ENCODE results near the gene FAM81A. TPM values are rescaled to one million over a fixed set of nuclear protein-coding genes. Genes with fewer than 3 reads are reported as not detected.
A peak's percentile ranks its signal among the peaks of the same experiment; 100 is the strongest.
"Not testable (repeated sequence)": the region's sequence is repeated elsewhere in the genome, so short reads cannot be mapped to it uniquely, and the experiment has no call there.

Gene FAM81A
- total RNA-seq, 1 experiment from 2014 or later, result 2.0 TPM

DNA sequence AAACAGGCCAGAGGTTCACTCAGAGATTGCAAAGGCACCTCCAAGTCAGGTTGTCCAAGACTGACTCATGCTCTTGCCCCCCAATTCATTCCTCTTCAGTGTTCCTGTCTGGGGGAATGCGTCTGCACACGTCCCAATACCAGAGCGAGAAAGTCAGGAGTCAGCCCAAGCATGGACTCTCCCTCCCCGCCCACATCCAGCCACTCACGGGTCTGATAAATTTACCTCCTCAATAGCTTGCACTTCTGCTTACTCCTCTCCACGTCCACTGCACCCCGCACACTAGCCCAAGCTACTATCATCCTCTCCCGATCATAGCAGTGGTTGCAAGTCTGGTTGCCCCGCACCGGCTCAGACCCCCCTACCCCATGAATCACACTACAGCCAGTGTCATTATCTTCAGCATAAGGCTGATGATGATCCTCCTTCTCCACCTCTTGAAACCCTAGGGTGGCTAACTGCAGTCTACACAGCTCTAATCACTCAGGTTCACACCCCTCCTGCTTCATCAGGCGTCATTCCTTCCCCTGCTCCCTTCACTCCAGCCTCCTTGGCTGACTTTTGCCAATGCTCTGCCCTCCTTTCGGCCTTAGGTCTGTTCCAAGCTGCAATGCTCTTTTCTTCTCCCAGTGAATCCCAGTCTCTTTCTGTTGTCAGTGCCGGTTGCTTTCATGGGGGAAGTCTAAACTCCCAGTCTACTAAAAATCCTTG lies 37.7 kb upstream of the FAM81A start:
- TF ChIP-seq SOX15 (CRISPR knock-in tag; IDR thresholded peaks at IDR 0.05), result no peak
- no peak for TF ChIP-seq GRHL2 (CRISPR knock-in tag; IDR thresholded peaks at IDR 0.05; ENCODE audit: insufficient replicate concordance, severe bottlenecking)

DNA sequence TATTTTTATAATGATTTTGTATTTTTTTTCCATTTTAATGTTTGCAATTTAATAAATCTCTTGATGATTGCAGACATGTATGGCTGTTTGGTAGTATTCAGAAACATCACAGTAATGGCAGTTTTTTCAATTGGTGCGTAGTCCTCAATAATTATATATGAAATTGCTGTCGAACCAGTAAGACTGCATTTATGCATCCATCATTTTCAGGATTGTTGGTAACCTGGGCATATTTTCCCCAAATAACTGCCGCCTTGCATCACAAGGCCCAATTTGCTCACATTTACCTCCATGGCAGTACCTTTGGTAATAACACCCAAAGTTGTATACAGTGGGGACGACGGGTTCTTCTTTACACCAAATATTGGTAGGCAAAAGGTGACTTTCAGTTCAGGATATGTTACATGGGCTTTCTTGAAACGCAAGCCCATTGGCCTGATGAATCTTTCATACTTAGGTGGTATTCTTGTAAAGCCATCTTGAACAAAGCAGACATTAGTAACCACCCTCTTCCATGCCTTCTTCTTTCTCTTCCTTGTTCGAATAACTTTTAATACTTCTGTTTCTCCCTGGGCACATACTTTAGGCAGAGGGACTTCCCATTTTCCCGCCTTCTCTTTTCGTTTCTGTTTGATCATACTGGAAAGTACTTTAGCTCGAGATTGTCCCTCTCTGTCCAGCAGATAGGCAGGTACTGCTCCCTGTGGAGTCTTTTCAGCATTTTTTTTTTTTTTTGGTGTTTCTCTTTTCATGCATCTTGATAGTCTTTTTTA lies 36.7 kb upstream of the FAM81A start:
- H3K4me3 Mint-ChIP-seq; H3K9me3 Mint-ChIP-seq; ATAC-seq; DNase-seq (ENCODE audit: low spot score); H3K36me3 Mint-ChIP-seq; H3K27ac Mint-ChIP-seq: not testable (repeated sequence)
- H3K27me3 Mint-ChIP-seq (ENCODE audit: low read depth), result peaks cover 87% of the 10 kb centered on the region
- CTCF ChIA-PET, result interaction anchor here (2.0 kb wide), 1 partner anchor 154 kb away, joined by 14 read pairs; no protein-coding TSS in a partner anchor
- POLR2A ChIA-PET, result interaction anchor here (0.7 to 1.0 kb wide), 2 partner anchors 28 to 253 kb away, joined by 4 to 5 read pairs; partner anchors contain the start of gene MYO1E
- H3K4me1 Mint-ChIP-seq, result peaks cover 42% of the 10 kb centered on the region

More for the DNA sequence above, 37.7 kb upstream of the FAM81A start:
- no peaks in the 10 kb centered on the region for H3K36me3 Mint-ChIP-seq
- peak; percentile 32; the same call in 1 of the 2 replicates for ATAC-seq
- peaks cover 79% of the 10 kb centered on the region for H3K27me3 Mint-ChIP-seq (ENCODE audit: low read depth)
- no peak for DNase-seq (ENCODE audit: low spot score)
- H3K9me3 Mint-ChIP-seq, result no peaks in the 10 kb centered on the region
- CTCF ChIA-PET, result interaction anchor here (1.3 to 1.9 kb wide), 2 partner anchors 21 to 129 kb away, joined by 3 to 6 read pairs; no protein-coding TSS in a partner anchor
- H3K4me3 Mint-ChIP-seq, result no peak overlapping the region
- POLR2A ChIA-PET, result interaction anchor here (1.1 kb wide), 1 partner anchor 27 kb away, joined by 4 read pairs; the partner anchor contains the start of gene MYO1E
- no peak overlapping the region for H3K27ac Mint-ChIP-seq
- H3K4me1 Mint-ChIP-seq, result peaks cover 38% of the 10 kb centered on the region

- H3K36me3 Mint-ChIP-seq, result no peaks in the 10 kb centered on the region
- ATAC-seq (peak; percentile 72), DNase-seq (ENCODE audit: low spot score) (no peak)
- H3K27ac Mint-ChIP-seq, result no peak overlapping the region
- peaks cover 88% of the 10 kb centered on the region for H3K27me3 Mint-ChIP-seq (ENCODE audit: low read depth)
- ChIA-PET POLR2A (interaction anchor here (0.7 to 1.0 kb wide), 2 partner anchors 29 to 254 kb away, joined by 4 to 5 read pairs; partner anchors contain the start of gene MYO1E), CTCF (interaction anchor here (1.3 to 2.0 kb wide), 2 partner anchors 127 to 155 kb away, joined by 5 to 14 read pairs; no protein-coding TSS in a partner anchor)
- H3K4me1 Mint-ChIP-seq, result peaks cover 42% of the 10 kb centered on the region
- TF ChIP-seq HMGA2 (CRISPR knock-in tag; IDR thresholded peaks at IDR 0.05) (no peak), ZNF512 (CRISPR knock-in tag; IDR thresholded peaks at IDR 0.05; ENCODE audit: borderline replicate concordance) (no peak)
- TF ChIP-seq, protein P1, sequence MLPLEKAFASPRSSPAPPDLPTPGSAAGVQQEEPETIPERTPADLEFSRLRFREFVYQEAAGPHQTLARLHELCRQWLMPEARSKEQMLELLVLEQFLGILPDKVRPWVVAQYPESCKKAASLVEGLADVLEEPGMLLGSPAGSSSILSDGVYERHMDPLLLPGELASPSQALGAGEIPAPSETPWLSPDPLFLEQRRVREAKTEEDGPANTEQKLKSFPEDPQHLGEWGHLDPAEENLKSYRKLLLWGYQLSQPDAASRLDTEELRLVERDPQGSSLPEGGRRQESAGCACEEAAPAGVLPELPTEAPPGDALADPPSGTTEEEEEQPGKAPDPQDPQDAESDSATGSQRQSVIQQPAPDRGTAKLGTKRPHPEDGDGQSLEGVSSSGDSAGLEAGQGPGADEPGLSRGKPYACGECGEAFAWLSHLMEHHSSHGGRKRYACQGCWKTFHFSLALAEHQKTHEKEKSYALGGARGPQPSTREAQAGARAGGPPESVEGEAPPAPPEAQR (CRISPR knock-in tag; IDR thresholded peaks at IDR 0.05), result no peak
- H3K4me3 Mint-ChIP-seq, result 0 out of 2 replicates have a peak overlapping the region, but pooled peaks have one; percentile 26
- H3K9me3 Mint-ChIP-seq, result no peaks in the 10 kb centered on the region
Observed at GRCh38 chr15:59401824-59402569, 36.0 kb upstream of the FAM81A start.

DNA sequence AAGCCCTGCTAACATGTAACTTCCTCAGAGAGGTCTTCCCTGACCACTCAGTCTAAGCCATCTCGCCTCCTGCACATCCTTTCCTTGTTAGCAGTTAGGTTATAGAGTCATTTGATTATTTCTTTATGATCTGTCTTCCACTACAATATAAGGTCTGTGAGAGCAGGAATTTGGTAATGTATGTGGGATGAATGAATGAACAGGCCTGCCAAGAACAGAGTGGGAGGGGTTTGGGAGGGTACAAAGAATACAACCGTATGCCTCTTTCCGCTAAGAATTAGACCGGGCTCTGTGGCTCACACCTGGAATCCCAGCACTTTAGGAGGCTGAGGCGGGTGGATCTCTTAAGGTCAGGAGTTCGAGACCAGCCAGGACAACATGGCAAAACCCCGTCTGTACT lies 32.9 kb upstream of the FAM81A start:
- peaks cover 70% of the 10 kb centered on the region for H3K27me3 Mint-ChIP-seq (ENCODE audit: low read depth)
- no peaks in the 10 kb centered on the region for H3K36me3 Mint-ChIP-seq
- H3K4me1 Mint-ChIP-seq, result peaks cover 33% of the 10 kb centered on the region
- CTCF ChIA-PET, result no interaction called here
- no peak for DNase-seq (ENCODE audit: low spot score)
- H3K4me3 Mint-ChIP-seq, result no peak overlapping the region
- no peak overlapping the region for H3K27ac Mint-ChIP-seq
- POLR2A ChIA-PET, result no interaction called here
- no peak for ATAC-seq
- H3K9me3 Mint-ChIP-seq, result no peaks in the 10 kb centered on the region
- TF ChIP-seq, protein P2, sequence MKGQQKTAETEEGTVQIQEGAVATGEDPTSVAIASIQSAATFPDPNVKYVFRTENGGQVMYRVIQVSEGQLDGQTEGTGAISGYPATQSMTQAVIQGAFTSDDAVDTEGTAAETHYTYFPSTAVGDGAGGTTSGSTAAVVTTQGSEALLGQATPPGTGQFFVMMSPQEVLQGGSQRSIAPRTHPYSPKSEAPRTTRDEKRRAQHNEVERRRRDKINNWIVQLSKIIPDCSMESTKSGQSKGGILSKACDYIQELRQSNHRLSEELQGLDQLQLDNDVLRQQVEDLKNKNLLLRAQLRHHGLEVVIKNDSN (CRISPR knock-in tag; IDR thresholded peaks at IDR 0.05), result no peak
- no peak for TF ChIP-seq MXD4 (CRISPR knock-in tag; IDR thresholded peaks at IDR 0.05; ENCODE audit: borderline replicate concordance)
- TF ChIP-seq GABPB1 (CRISPR knock-in tag; IDR thresholded peaks at IDR 0.05), result no peak
- TF ChIP-seq, protein P3, sequence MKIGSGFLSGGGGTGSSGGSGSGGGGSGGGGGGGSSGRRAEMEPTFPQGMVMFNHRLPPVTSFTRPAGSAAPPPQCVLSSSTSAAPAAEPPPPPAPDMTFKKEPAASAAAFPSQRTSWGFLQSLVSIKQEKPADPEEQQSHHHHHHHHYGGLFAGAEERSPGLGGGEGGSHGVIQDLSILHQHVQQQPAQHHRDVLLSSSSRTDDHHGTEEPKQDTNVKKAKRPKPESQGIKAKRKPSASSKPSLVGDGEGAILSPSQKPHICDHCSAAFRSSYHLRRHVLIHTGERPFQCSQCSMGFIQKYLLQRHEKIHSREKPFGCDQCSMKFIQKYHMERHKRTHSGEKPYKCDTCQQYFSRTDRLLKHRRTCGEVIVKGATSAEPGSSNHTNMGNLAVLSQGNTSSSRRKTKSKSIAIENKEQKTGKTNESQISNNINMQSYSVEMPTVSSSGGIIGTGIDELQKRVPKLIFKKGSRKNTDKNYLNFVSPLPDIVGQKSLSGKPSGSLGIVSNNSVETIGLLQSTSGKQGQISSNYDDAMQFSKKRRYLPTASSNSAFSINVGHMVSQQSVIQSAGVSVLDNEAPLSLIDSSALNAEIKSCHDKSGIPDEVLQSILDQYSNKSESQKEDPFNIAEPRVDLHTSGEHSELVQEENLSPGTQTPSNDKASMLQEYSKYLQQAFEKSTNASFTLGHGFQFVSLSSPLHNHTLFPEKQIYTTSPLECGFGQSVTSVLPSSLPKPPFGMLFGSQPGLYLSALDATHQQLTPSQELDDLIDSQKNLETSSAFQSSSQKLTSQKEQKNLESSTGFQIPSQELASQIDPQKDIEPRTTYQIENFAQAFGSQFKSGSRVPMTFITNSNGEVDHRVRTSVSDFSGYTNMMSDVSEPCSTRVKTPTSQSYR (CRISPR knock-in tag; IDR thresholded peaks at IDR 0.05), result no peak
- TF ChIP-seq CTCF (IDR thresholded peaks at IDR 0.05), result no peak
- TF ChIP-seq OVOL2 (CRISPR knock-in tag; IDR thresholded peaks at IDR 0.05; ENCODE audit: borderline replicate concordance), result no peak
- TF ChIP-seq GRHL2 (CRISPR knock-in tag; IDR thresholded peaks at IDR 0.05; ENCODE audit: insufficient replicate concordance, severe bottlenecking), result no peak

Data from WTC11 (cell line).